OCI-LY3 (cell line): ENCODE data around the gene CCDC40.

Experiments used
- H2AFZ ChIP-seq: fragments of 200-600, 300-600 bp; shearing (Covaris generic); 2 replicates; pipeline ENCODE4 v1.6.0; 2014; ENCODE audit warnings: antibody characterized with exemption, low read depth, low read length
- H3K27ac ChIP-seq: fragments of 200-600, 300-600 bp; sonication (generic); 2 replicates; pipeline ENCODE4 v1.5.1; 2014; ENCODE audit warnings: mild to moderate bottlenecking, low read length, moderate library complexity, mixed read lengths
- H3K27me3 ChIP-seq: fragments of 200-600, 300-600 bp; sonication (generic); 2 replicates; pipeline ENCODE4 v1.6.1; 2014; ENCODE audit warnings: low read depth, low read length, mixed read lengths
- H3K36me3 ChIP-seq: fragments of 200-600, 300-600 bp; sonication (generic); replicated peaks from 2 replicates; pipeline ENCODE3; 2014; ENCODE audit warnings: low read depth, low read length, mixed read lengths
- H3K4me1 ChIP-seq: fragments of 300-600, 200-600 bp; sonication (generic); 2 replicates; pipeline ENCODE4 v1.6.1; 2014; ENCODE audit warnings: low read length, mixed read lengths
- H3K4me2 ChIP-seq: fragments of 200-600, 300-600 bp; sonication (generic); 2 replicates; pipeline ENCODE4 v1.6.1; 2014; ENCODE audit warnings: low read length, mixed read lengths
- H3K4me3 ChIP-seq: fragments of 300-600, 200-600 bp; sonication (generic); 2 replicates; pipeline ENCODE4 v1.5.1; 2014; ENCODE audit warnings: antibody characterized with exemption, mild to moderate bottlenecking, low read length, moderate library complexity
- H3K79me2 ChIP-seq: fragments of 300-600, 200-600 bp; shearing (Covaris generic); 2 replicates; pipeline ENCODE4 v1.6.1; 2014; ENCODE audit warnings: mild to moderate bottlenecking, low read length, mixed read lengths
- H3K9ac ChIP-seq: fragments of 300-600, 200-600 bp; shearing (Covaris generic); 2 replicates; pipeline ENCODE4 v1.6.0; 2014; ENCODE audit warnings: mild to moderate bottlenecking, low read length, moderate library complexity
- H3K9me3 ChIP-seq: fragments of 200-600, 300-600 bp; shearing (Covaris generic); 2 replicates; pipeline ENCODE4 v1.6.1; 2014; ENCODE audit warnings: low read length, mixed read lengths; ENCODE audit not compliant: insufficient read depth
- H4K20me1 ChIP-seq: fragments of 200-600, 300-600 bp; sonication (generic); 2 replicates; pipeline ENCODE4 v1.6.1; 2016; ENCODE audit warnings: low read length, mixed read lengths; ENCODE audit not compliant: insufficient read depth
- CTCF ChIP-seq: fragments of 200-600, 300-600 bp; sonication (generic); IDR thresholded peaks from 2 replicates; pipeline ENCODE4 v1.5.1; 2014; ENCODE audit warnings: antibody characterized with exemption, low read length, low read depth
- EZH2phosphoT487 ChIP-seq: fragments of 200-600 bp; shearing (Covaris generic); IDR thresholded peaks from 2 replicates; pipeline ENCODE4 v1.6.1; 2018; ENCODE audit warnings: antibody characterized with exemption, mixed run types, low read depth

CCDC40 gene

GRCh38 chr17:80114758-80115157, 78.3 kb downstream of the CCDC40 start:
- Histone ChIP-seq H3K27me3 (no peaks in the 10 kb centered on the region), H3K4me3 (no peak overlapping the region), H3K4me2 (no peak overlapping the region), H3K36me3 (no peaks in the 10 kb centered on the region), H3K9me3 (no peaks in the 10 kb centered on the region), H3K9ac (no peak overlapping the region), H3K79me2 (no peaks in the 10 kb centered on the region), H2AFZ (no peak overlapping the region), H3K4me1 (no peaks in the 10 kb centered on the region), H4K20me1 (no peaks in the 10 kb centered on the region), H3K27ac (no peak overlapping the region)
- TF ChIP-seq CTCF, result no peak
- TF ChIP-seq EZH2phosphoT487, result no peak

GRCh38 chr17:80115159-80115558, 78.7 kb downstream of the CCDC40 start:
- no peak overlapping the region for H3K4me2 ChIP-seq
- no peaks in the 10 kb centered on the region for H4K20me1 ChIP-seq
- no peak overlapping the region for H3K27ac ChIP-seq
- no peaks in the 10 kb centered on the region for H3K79me2 ChIP-seq
- no peak overlapping the region for H3K9ac ChIP-seq
- H3K36me3 ChIP-seq, result no peaks in the 10 kb centered on the region
- no peaks in the 10 kb centered on the region for H3K4me1 ChIP-seq
- no peak for TF ChIP-seq EZH2phosphoT487
- TF ChIP-seq CTCF, result no peak
- H3K27me3 ChIP-seq, result no peaks in the 10 kb centered on the region
- no peak overlapping the region for H3K4me3 ChIP-seq
- no peaks in the 10 kb centered on the region for H3K9me3 ChIP-seq
- no peak overlapping the region for H2AFZ ChIP-seq

GRCh38 chr17:80116276-80116920, 80.0 kb downstream of the CCDC40 start:
- H2AFZ ChIP-seq, result no peak overlapping the region
- H3K4me1 ChIP-seq, result no peaks in the 10 kb centered on the region
- H3K9ac ChIP-seq, result no peak overlapping the region
- no peaks in the 10 kb centered on the region for H3K9me3 ChIP-seq
- H3K4me3 ChIP-seq, result no peak overlapping the region
- TF ChIP-seq EZH2phosphoT487 (no peak), CTCF (no peak)
- no peak overlapping the region for H3K4me2 ChIP-seq
- H4K20me1 ChIP-seq, result no peaks in the 10 kb centered on the region
- no peaks in the 10 kb centered on the region for H3K79me2 ChIP-seq
- no peaks in the 10 kb centered on the region for H3K27me3 ChIP-seq
- H3K27ac ChIP-seq, result no peak overlapping the region
- no peaks in the 10 kb centered on the region for H3K36me3 ChIP-seq

- H3K9me3 ChIP-seq, result no peaks in the 10 kb centered on the region
- no peaks in the 10 kb centered on the region for H3K27me3 ChIP-seq
- H3K9ac ChIP-seq, result no peak overlapping the region
- H4K20me1 ChIP-seq, result no peaks in the 10 kb centered on the region
- no peak overlapping the region for H3K27ac ChIP-seq
- no peak overlapping the region for H2AFZ ChIP-seq
- no peak overlapping the region for H3K4me2 ChIP-seq
- no peaks in the 10 kb centered on the region for H3K4me1 ChIP-seq
- H3K79me2 ChIP-seq, result no peaks in the 10 kb centered on the region
- no peak overlapping the region for H3K4me3 ChIP-seq
- TF ChIP-seq EZH2phosphoT487 (no peak), CTCF (no peak)
- no peaks in the 10 kb centered on the region for H3K36me3 ChIP-seq
These were observed 80.5 kb downstream of the CCDC40 start for GRCh38 chr17:80116921-80117380.
